WTC11 (cell line): ENCODE measurements around the gene HMGCL. TPM values are rescaled to one million over a fixed set of nuclear protein-coding genes. Genes with fewer than 3 reads are reported as not detected.

ENCODE experiments used
- ATAC-seq: fragments of 200-7000 bp; cut with Tn5 transposase; 2 replicates; pipeline ENCODE4 v1.10.0; 2021; ENCODE audit warnings: mild to moderate bottlenecking, moderate library complexity
- CTCF ChIA-PET: fragments of 300-600 bp; sonication (Branson Sonifier 250); formaldehyde crosslinking; loops from one replicate; lab custom pipeline; 2021; ENCODE audit warnings: antibody characterized with exemption; lab: Charles Lee
- POLR2A ChIA-PET: fragments of 350-600 bp; sonication (Branson Sonifier 250); formaldehyde crosslinking; loops from one replicate; lab custom pipeline; 2021; ENCODE audit warnings: antibody characterized with exemption; lab: Charles Lee
- DNase-seq: peaks from one replicate; pipeline ENCODE4 v3.0.0; 2021; ENCODE audit warnings: low spot score
- H3K27ac Mint-ChIP-seq: 2 replicates; pipeline ENCODE4 v1.8.0; 2021; ENCODE audit warnings: mixed read lengths
- H3K27me3 Mint-ChIP-seq: 2 replicates; pipeline ENCODE4 v1.8.0; 2021; ENCODE audit warnings: low read depth, mild to moderate bottlenecking, moderate library complexity, mixed read lengths
- H3K36me3 Mint-ChIP-seq: 2 replicates; pipeline ENCODE4 v1.8.0; 2021; ENCODE audit warnings: mixed read lengths
- H3K4me1 Mint-ChIP-seq: 2 replicates; pipeline ENCODE4 v1.8.0; 2022; ENCODE audit warnings: mixed read lengths
- H3K4me3 Mint-ChIP-seq: 2 replicates; pipeline ENCODE4 v1.8.0; 2021; ENCODE audit warnings: mild to moderate bottlenecking, moderate library complexity, mixed read lengths
- H3K9me3 Mint-ChIP-seq: 2 replicates; pipeline ENCODE4 v1.8.0; 2021; ENCODE audit warnings: mixed read lengths
- CREB1 ChIP-seq: sonication (generic); formaldehyde crosslinking; IDR thresholded peaks from 2 replicates; pipeline ENCODE4 v1.8.0; 2023; ENCODE audit warnings: mild to moderate bottlenecking, missing genetic modification reagents
- ELF4 ChIP-seq: sonication (generic); formaldehyde crosslinking; IDR thresholded peaks from 2 replicates; pipeline ENCODE4 v1.8.1; 2022; ENCODE audit warnings: low read depth, mild to moderate bottlenecking, moderate library complexity, missing genetic modification reagents
- FOXJ3 ChIP-seq: sonication (generic); formaldehyde crosslinking; IDR thresholded peaks from 2 replicates; pipeline ENCODE4 v1.9.0; 2021; ENCODE audit warnings: missing genetic modification reagents, mild to moderate bottlenecking, borderline replicate concordance
- JUN ChIP-seq: sonication (generic); formaldehyde crosslinking; IDR thresholded peaks from 2 replicates; pipeline ENCODE4 v1.8.0; 2023; ENCODE audit warnings: mild to moderate bottlenecking, missing genetic modification reagents
- NR2C2 ChIP-seq: sonication (generic); formaldehyde crosslinking; IDR thresholded peaks from 2 replicates; pipeline ENCODE4 v1.8.0; 2022; ENCODE audit warnings: mild to moderate bottlenecking, missing genetic modification reagents
- OVOL2 ChIP-seq: fragments of 250-450 bp; sonication (Bioruptor Pico); IDR thresholded peaks from 2 replicates; pipeline ENCODE4 v1.9.0; 2021; ENCODE audit warnings: mild to moderate bottlenecking, borderline replicate concordance
- total RNA-seq: library from RNA; stranded (reverse); gene quantifications from 3 replicates; pipeline ENCODE4 v1.2.3, GENCODE V29; 2021
- TF ChIP-seq, protein P1 (sequence below): sonication (generic); formaldehyde crosslinking; IDR thresholded peaks from 2 replicates; pipeline ENCODE4 v1.8.1; 2022; ENCODE audit warnings: missing genetic modification reagents, borderline replicate concordance
- TF ChIP-seq, protein P2 (sequence below): sonication (generic); formaldehyde crosslinking; IDR thresholded peaks from 2 replicates; pipeline ENCODE4 v1.8.0; 2022; ENCODE audit warnings: mild to moderate bottlenecking, missing genetic modification reagents
- TF ChIP-seq, protein P3 (sequence below): fragments of 250-450 bp; sonication (Bioruptor Pico); IDR thresholded peaks from 2 replicates; pipeline ENCODE4 v1.8.0; 2021; ENCODE audit warnings: mild to moderate bottlenecking
- TF ChIP-seq, protein P4 (sequence below): sonication (generic); formaldehyde crosslinking; IDR thresholded peaks from 2 replicates; pipeline ENCODE4 v1.8.1; 2022; ENCODE audit warnings: mild to moderate bottlenecking, moderate library complexity, missing genetic modification reagents
- TF ChIP-seq, protein P5 (sequence below): sonication (generic); formaldehyde crosslinking; IDR thresholded peaks from 2 replicates; pipeline ENCODE4 v1.8.0; 2022; ENCODE audit warnings: mild to moderate bottlenecking, missing genetic modification reagents
- TF ChIP-seq, protein P6 (sequence below): sonication (generic); formaldehyde crosslinking; IDR thresholded peaks from 2 replicates; pipeline ENCODE4 v1.8.1; 2023; ENCODE audit warnings: mild to moderate bottlenecking, missing genetic modification reagents, moderate library complexity
- TF ChIP-seq, protein P7 (sequence below): sonication (generic); formaldehyde crosslinking; IDR thresholded peaks from 2 replicates; pipeline ENCODE4 v1.8.0; 2023; ENCODE audit warnings: missing genetic modification reagents, mild to moderate bottlenecking, borderline replicate concordance
- TF ChIP-seq, protein P8 (sequence below): sonication (generic); formaldehyde crosslinking; IDR thresholded peaks from 2 replicates; pipeline ENCODE4 v1.8.1; 2022; ENCODE audit warnings: low read depth, missing genetic modification reagents, borderline replicate concordance

Gene HMGCL
- total RNA-seq, 1 experiment from 2014 or later = 22.7 TPM

DNA sequence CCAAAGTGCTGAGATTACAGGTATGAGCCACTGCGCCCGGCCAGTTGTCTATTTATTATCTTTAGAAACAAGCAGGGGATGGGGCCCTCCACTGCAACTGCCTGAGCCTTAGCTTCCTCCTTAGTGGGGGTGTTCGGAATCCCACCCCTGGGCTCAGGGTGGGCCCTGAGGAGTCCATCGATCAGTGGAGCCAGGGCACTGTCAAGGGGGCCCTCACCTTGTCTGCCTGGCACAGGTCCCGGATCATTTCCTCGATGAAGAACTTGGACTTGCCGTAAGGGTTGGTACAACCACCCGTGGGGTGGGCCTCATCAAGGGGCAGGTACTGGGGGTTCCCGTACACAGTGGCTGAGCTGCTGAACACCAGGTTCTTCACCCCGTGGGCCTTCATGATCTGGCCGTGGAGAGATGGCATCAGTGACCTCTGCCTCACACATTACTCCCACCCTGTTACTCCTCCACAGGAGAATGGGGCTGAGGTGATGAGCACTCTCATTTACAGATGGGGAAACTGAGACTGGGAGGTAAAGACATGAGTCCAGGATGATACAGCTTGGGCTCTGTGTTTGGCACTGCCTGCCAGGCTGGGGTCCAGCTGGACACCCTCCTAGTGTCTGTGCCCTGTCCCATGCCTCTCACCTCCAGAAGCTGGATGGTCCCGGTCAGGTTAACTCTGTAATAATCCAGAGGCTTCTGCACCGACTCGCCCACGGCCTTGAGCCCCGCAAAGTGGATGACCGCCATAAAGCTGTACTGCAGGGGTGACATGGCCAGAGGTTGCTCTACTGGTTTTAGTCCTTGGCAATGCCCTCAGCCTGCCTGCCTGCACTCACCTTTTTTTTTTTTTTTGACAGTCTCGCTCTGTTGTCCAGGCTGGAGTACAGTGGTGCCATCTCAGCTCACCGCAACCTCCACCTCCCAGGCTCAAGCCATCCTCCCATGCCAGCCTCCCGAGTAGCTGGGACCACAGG is 27.5 kb downstream of the HMGCL start:
- no peak overlapping the region for H3K27ac Mint-ChIP-seq
- CTCF ChIA-PET = interaction anchor here (0.9 to 7.8 kb wide), 9 partner anchors 9 to 161 kb away, joined by 3 to 109 read pairs (median 4); partner anchors contain the start of gene PITHD1
- no peak for DNase-seq
- TF ChIP-seq CREB1 = no peak
- no peak for TF ChIP-seq NR2C2 (CRISPR knock-in tag)
- TF ChIP-seq, protein P1, sequence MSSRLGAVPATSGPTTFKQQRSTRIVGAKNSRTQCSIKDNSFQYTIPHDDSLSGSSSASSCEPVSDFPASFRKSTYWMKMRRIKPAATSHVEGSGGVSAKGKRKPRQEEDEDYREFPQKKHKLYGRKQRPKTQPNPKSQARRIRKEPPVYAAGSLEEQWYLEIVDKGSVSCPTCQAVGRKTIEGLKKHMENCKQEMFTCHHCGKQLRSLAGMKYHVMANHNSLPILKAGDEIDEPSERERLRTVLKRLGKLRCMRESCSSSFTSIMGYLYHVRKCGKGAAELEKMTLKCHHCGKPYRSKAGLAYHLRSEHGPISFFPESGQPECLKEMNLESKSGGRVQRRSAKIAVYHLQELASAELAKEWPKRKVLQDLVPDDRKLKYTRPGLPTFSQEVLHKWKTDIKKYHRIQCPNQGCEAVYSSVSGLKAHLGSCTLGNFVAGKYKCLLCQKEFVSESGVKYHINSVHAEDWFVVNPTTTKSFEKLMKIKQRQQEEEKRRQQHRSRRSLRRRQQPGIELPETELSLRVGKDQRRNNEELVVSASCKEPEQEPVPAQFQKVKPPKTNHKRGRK (CRISPR knock-in tag) = no peak
- TF ChIP-seq, protein P2, sequence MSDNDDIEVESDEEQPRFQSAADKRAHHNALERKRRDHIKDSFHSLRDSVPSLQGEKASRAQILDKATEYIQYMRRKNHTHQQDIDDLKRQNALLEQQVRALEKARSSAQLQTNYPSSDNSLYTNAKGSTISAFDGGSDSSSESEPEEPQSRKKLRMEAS (CRISPR knock-in tag) = no peak
- TF ChIP-seq, protein P3, sequence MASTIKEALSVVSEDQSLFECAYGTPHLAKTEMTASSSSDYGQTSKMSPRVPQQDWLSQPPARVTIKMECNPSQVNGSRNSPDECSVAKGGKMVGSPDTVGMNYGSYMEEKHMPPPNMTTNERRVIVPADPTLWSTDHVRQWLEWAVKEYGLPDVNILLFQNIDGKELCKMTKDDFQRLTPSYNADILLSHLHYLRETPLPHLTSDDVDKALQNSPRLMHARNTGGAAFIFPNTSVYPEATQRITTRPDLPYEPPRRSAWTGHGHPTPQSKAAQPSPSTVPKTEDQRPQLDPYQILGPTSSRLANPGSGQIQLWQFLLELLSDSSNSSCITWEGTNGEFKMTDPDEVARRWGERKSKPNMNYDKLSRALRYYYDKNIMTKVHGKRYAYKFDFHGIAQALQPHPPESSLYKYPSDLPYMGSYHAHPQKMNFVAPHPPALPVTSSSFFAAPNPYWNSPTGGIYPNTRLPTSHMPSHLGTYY (CRISPR knock-in tag) = no peak
- no peak for TF ChIP-seq ELF4 (CRISPR knock-in tag)
- no peak for TF ChIP-seq OVOL2 (CRISPR knock-in tag)
- TF ChIP-seq, protein P4, sequence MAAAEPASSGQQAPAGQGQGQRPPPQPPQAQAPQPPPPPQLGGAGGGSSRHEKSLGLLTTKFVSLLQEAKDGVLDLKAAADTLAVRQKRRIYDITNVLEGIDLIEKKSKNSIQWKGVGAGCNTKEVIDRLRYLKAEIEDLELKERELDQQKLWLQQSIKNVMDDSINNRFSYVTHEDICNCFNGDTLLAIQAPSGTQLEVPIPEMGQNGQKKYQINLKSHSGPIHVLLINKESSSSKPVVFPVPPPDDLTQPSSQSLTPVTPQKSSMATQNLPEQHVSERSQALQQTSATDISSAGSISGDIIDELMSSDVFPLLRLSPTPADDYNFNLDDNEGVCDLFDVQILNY = no peak
- TF ChIP-seq, protein P5, sequence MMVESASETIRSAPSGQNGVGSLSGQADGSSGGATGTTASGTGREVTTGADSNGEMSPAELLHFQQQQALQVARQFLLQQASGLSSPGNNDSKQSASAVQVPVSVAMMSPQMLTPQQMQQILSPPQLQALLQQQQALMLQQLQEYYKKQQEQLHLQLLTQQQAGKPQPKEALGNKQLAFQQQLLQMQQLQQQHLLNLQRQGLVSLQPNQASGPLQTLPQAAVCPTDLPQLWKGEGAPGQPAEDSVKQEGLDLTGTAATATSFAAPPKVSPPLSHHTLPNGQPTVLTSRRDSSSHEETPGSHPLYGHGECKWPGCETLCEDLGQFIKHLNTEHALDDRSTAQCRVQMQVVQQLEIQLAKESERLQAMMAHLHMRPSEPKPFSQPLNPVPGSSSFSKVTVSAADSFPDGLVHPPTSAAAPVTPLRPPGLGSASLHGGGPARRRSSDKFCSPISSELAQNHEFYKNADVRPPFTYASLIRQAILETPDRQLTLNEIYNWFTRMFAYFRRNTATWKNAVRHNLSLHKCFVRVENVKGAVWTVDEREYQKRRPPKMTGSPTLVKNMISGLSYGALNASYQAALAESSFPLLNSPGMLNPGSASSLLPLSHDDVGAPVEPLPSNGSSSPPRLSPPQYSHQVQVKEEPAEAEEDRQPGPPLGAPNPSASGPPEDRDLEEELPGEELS (CRISPR knock-in tag) = no peak
- TF ChIP-seq, protein P6, sequence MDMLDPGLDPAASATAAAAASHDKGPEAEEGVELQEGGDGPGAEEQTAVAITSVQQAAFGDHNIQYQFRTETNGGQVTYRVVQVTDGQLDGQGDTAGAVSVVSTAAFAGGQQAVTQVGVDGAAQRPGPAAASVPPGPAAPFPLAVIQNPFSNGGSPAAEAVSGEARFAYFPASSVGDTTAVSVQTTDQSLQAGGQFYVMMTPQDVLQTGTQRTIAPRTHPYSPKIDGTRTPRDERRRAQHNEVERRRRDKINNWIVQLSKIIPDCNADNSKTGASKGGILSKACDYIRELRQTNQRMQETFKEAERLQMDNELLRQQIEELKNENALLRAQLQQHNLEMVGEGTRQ (CRISPR knock-in tag) = no peak
- no peak for TF ChIP-seq JUN
- TF ChIP-seq, protein P7, sequence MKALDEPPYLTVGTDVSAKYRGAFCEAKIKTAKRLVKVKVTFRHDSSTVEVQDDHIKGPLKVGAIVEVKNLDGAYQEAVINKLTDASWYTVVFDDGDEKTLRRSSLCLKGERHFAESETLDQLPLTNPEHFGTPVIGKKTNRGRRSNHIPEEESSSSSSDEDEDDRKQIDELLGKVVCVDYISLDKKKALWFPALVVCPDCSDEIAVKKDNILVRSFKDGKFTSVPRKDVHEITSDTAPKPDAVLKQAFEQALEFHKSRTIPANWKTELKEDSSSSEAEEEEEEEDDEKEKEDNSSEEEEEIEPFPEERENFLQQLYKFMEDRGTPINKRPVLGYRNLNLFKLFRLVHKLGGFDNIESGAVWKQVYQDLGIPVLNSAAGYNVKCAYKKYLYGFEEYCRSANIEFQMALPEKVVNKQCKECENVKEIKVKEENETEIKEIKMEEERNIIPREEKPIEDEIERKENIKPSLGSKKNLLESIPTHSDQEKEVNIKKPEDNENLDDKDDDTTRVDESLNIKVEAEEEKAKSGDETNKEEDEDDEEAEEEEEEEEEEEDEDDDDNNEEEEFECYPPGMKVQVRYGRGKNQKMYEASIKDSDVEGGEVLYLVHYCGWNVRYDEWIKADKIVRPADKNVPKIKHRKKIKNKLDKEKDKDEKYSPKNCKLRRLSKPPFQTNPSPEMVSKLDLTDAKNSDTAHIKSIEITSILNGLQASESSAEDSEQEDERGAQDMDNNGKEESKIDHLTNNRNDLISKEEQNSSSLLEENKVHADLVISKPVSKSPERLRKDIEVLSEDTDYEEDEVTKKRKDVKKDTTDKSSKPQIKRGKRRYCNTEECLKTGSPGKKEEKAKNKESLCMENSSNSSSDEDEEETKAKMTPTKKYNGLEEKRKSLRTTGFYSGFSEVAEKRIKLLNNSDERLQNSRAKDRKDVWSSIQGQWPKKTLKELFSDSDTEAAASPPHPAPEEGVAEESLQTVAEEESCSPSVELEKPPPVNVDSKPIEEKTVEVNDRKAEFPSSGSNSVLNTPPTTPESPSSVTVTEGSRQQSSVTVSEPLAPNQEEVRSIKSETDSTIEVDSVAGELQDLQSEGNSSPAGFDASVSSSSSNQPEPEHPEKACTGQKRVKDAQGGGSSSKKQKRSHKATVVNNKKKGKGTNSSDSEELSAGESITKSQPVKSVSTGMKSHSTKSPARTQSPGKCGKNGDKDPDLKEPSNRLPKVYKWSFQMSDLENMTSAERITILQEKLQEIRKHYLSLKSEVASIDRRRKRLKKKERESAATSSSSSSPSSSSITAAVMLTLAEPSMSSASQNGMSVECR (CRISPR knock-in tag) = no peak
- no peak for TF ChIP-seq FOXJ3 (CRISPR knock-in tag)
- TF ChIP-seq, protein P8, sequence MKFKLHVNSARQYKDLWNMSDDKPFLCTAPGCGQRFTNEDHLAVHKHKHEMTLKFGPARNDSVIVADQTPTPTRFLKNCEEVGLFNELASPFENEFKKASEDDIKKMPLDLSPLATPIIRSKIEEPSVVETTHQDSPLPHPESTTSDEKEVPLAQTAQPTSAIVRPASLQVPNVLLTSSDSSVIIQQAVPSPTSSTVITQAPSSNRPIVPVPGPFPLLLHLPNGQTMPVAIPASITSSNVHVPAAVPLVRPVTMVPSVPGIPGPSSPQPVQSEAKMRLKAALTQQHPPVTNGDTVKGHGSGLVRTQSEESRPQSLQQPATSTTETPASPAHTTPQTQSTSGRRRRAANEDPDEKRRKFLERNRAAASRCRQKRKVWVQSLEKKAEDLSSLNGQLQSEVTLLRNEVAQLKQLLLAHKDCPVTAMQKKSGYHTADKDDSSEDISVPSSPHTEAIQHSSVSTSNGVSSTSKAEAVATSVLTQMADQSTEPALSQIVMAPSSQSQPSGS (CRISPR knock-in tag) = no peak
- TF ChIP-seq, all 79 proteins: peak for 0
- Mint-ChIP-seq H3K36me3 (peaks cover 13% of the 10 kb centered on the region), H3K27me3 (peaks cover 17% of the 10 kb centered on the region), H3K4me3 (no peak overlapping the region), H3K4me1 (peaks cover 16% of the 10 kb centered on the region), H3K9me3 (no peaks in the 10 kb centered on the region)
- ATAC-seq = no peak
- POLR2A ChIA-PET = no interaction called here
